ENCODE results near the gene EIPR1.

Gene EIPR1

GRCh38 chr2:3169106-3169870 is 208.3 kb downstream of the EIPR1 start:
- DNase-seq, result peak; percentile 80

DNA sequence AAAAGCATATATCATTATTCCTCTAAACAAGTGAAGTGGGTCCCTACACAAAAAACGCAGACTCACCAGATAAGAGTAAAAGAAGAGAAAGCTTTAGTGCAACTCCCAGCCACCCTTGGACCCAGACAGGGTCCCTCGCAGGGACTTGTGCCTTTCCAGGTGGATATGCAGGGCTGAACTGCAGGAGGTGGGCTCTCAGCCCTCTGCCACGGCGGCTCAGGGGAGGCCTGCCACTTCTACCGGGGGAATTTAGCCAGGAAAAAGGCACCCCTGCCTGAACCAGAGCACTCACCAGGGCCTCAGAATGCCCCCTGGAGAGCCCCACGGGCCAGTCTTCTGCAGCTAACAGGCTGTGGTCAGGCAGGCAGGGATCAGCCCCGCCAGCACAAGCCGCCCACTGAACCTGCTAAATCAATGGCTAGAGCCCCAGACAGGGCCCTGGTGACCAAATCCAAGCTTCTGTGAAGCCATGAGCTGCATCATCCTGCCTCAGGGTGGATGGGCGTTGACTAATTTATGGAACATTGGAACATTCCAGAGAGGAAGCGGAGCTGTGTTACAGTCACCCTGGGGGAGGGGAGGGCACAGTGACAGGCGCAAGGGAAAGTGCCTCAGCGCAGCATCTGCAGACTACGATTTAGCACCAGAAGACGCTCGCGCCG is 209.3 kb downstream of the EIPR1 start:
- DNase-seq, result peak; percentile 98

DNA sequence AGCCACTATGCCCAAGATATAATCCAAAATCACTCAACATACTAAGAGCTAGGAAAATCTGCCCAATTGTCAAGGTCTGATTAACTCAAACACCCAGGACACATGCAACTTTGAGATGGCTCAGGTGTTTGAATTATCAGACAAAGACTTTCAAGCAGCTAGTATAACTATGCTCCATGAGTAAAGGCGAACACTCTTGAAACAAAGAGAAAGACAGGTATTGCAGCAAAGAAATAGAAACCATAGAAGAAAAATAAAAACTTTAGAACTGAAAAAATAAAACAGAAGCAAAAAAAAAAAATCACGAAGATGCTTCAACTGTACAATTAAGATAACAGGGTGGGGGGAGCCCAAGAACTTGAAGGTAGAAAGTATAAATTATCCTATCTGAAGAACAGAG is 214.2 kb downstream of the EIPR1 start:
- no peak for DNase-seq

- DNase-seq, result peak; percentile 7
These were observed 215.1 kb downstream of the EIPR1 start for GRCh38 chr2:3162442-3163077.

GRCh38 chr2:3160751-3161330 is 216.8 kb downstream of the EIPR1 start:
- peak; percentile 55 for DNase-seq

DNA sequence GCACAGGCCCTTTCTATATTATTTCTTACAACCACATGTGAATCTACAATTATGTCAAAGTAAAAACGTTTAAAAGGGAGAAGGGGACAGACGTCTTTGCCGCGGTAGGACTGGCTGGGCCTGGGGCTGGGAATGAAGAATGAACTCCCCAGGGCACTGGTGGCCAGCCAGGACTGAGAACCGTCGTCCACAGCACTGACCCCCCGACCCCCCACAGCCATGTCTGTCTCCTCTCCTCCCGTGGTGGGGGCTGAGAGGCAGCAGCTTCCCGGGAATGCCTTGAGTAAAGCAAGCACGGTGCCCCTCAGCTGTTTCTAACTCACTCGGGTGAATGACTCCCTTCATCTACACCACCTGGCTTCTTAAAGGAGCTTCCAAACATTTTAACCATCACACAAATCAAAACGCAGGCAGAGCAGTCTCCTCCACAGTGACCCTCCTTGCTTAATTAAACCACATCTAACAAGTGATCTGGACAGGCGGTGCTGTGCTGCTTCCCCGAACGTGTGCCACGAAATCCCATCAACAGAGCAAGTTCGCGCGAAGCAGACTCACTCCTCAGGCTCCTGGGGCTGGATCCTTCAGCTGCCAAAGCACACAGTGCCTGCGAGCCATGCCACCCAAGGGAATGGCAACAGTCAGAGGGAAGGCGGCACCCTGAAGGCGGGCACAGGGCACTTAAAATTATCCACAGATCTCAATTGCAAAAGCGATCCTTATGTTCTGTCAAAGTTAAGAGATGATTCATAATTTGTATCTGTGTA is 217.7 kb downstream of the EIPR1 start:
- peak; percentile 43 for DNase-seq

- peak; percentile 37 for DNase-seq
These were observed 222.9 kb downstream of the EIPR1 start for GRCh38 chr2:3154700-3155099.

DNA sequence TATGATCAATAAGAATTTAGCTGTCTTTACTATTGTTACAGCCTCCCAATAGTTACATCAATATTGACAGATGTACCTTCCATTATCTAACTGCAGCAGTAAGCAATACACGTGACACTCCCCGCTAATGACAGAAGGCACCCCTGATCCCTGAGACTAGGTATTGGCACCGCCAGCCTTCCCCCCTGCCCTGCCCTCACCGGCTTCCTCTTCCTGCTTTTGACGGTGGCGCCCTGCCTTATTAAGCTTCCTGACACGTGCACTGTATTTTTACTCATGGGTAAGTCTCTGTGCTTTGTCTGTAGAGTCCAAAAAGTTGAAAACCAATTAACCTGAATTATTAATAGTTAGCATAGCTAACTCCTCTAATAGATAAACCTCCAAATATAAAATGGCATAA is 223.5 kb downstream of the EIPR1 start:
- DNase-seq, result peak; percentile 25

GRCh38 chr2:3151153-3151918 is 226.3 kb downstream of the EIPR1 start:
- peak; percentile 63 for DNase-seq

DNA sequence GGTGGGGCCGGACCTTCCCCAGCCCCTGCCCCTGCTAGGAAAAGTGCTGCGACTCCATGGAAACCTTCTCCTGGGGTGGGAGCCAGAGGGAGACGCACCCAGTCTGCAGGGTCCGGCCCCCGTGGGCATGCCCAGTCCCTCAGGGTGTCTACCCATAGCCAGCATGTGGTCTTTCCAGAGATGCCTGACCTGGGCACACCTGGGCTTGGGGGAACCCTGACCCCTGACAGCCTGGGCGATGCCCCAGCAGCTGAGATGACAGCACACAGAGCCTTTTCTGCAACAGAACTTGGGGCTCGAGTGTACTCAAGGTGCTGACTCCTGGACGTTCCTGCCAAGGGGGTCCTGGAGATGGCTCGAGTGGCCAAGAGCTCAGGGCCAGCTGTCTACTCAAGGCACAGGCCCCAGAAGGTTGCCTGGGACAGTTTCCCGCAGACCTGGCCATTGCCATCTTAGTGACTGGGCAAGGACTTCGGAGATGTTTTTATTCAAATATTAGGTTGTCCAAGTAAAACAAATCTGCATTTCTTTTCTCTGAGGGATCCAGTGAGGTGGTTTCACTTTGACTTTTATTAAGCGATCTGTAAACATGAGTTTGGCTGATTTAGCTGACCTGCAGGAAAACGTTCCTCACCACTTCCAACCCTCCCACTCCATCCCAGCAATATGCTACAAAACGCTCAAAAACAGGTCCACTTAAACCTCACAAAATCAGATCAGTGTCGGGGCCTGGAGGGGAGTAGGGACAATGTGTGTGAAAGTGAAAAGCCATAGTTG is 228.0 kb downstream of the EIPR1 start:
- peak; percentile 42 for DNase-seq

- peak; percentile 46 for DNase-seq
These were observed 228.9 kb downstream of the EIPR1 start for GRCh38 chr2:3148716-3149115.

- DNase-seq, result peak; percentile 39
These were observed 229.7 kb downstream of the EIPR1 start for GRCh38 chr2:3147651-3148530.

DNA sequence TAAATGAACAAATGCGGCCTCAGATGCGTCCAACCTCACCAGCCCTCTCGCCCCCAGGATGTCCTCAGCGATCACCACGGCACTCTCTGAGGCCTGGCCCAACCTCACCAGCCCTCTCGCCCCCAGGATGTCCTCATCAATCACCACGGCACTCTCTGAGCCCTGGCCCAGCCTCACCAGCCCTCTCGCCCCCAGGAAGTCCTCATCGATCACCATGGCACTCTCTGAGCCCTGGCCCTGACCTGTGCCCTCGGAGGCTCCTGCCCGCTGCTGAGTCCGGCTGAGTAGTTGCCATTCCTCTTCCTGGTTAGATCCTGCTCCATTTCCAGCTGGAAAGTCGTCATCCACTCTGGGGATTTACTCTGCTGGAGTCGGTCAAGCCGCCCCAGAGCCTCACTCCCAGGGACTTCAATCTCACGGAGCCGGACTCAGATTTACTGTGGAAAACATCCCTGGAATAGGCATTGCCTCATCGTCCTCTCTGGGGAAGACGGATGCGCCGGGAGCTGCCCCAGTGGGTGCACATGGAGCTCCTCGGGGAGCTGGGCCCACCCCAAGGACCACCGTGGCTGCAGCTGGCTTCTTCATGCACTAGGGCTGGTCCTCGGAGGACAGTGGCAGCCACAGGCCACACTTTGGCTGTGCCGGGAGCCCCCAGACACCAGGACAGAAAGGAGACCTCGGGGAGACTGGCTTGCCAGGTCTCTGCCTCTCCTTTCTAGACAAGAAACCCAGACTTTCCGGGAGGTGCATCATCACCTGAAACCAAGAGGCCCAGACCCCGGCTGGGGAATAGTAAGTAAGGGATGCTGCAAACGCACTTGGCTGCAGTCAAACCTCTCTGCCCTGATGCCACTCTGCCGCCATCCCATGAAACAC is 230.6 kb downstream of the EIPR1 start:
- DNase-seq, result peak; percentile 50

GRCh38 chr2:3146175-3146574 is 231.4 kb downstream of the EIPR1 start:
- DNase-seq, result peak; percentile 61

DNA sequence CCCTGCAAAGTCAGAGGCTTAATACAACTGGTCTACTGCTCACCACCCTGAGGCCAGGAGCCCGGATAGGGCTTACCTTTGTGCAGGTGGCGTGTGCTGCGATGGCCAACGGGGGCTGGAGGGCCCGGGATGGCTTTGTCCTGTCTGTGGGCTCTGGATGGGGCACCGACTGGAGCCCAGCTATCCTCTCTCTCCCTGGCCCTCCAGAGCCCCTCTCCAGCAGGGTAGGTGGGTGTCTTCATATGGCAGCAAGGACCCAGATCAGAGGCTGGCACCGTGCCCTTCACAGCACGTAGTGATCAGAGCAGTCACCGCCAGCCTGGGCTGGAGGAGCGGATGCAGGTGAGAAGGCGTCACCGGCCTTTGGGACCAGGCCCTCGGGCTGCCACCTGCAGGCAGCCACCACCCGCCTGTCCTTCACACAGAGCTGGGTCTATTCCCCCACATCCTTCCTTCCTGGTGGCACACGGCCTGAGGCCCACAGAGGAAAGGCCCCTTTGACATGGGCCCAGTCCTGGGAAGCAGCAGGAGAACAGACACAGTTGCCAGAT is 232.1 kb downstream of the EIPR1 start:
- DNase-seq, result no peak

- no peak for DNase-seq
These were observed 232.8 kb downstream of the EIPR1 start for GRCh38 chr2:3144856-3145255.

- DNase-seq, result no peak
These were observed 234.0 kb downstream of the EIPR1 start for GRCh38 chr2:3143602-3144001.

GRCh38 chr2:3142961-3143571 is 234.6 kb downstream of the EIPR1 start:
- DNase-seq, result no peak

All from islet precursor cell (in vitro differentiated cells).